H1 (cell line): Measurements from ENCODE around the gene PPP6C. TPM values are rescaled to one million over a fixed set of nuclear protein-coding genes. Genes with fewer than 3 reads are reported as not detected.

Experiments
- CTCF ChIA-PET: fragments of 300-600 bp; sonication (Branson Sonifier 250); formaldehyde crosslinking; loops from one replicate; lab custom pipeline; 2021; ENCODE audit not compliant: partially characterized antibody; lab: Charles Lee
- POLR2A ChIA-PET: fragments of 300-600 bp; sonication (Branson Sonifier 250); formaldehyde crosslinking; loops from one replicate; lab custom pipeline; 2021; ENCODE audit warnings: inconsistent platforms; ENCODE audit not compliant: partially characterized antibody; lab: Charles Lee
- DNase-seq, 2 experiments: peaks; one replicate each; pipeline versions ENCODE4 v3.0.0 to v3.0.0-alpha.2; 2010 to 2022; ENCODE audit warnings: low spot score in 2 of 2, low read depth in 1 of 2, mixed read lengths in 1 of 2
- FAIRE-seq: peaks from 2 replicates; lab custom pipeline; 2011; peaks lifted over from hg19 to GRCh38; lab: Jason Lieb, UNC
- H2AFZ ChIP-seq: 2 replicates; pipeline ENCODE4 v1.8.1; 2012; ENCODE audit warnings: low read length, inconsistent platforms
- H2AK5ac ChIP-seq: 2 replicates; pipeline ENCODE4 v1.6.1; 2013; ENCODE audit warnings: low read depth, low read length
- H2BK120ac ChIP-seq: replicated peaks from 2 replicates; pipeline ENCODE3; 2013; ENCODE audit warnings: low read depth, low read length, inconsistent platforms
- H2BK12ac ChIP-seq: 2 replicates; pipeline ENCODE4 v1.6.1; 2013; ENCODE audit warnings: low read depth, low read length
- H2BK15ac ChIP-seq: 2 replicates; pipeline ENCODE4 v1.6.1; 2013; ENCODE audit warnings: low read length
- H2BK20ac ChIP-seq: 2 replicates; pipeline ENCODE4 v1.6.1; 2013; ENCODE audit warnings: low read length
- H2BK5ac ChIP-seq: 2 replicates; pipeline ENCODE4 v1.6.1; 2013; ENCODE audit warnings: low read depth, low read length
- H3K14ac ChIP-seq: 2 replicates; pipeline ENCODE4 v1.6.1; 2013; ENCODE audit warnings: inconsistent platforms; ENCODE audit not compliant: insufficient read length
- H3K18ac ChIP-seq: 2 replicates; pipeline ENCODE4 v1.6.1; 2013; ENCODE audit warnings: low read length; ENCODE audit errors: extremely low read depth
- H3K23ac ChIP-seq: 2 replicates; pipeline ENCODE4 v1.6.1; 2013; ENCODE audit warnings: inconsistent platforms; ENCODE audit not compliant: insufficient read length
- H3K23me2 ChIP-seq: 2 replicates; pipeline ENCODE4 v1.6.1; 2013; ENCODE audit warnings: low read depth, low read length
- H3K27ac ChIP-seq: 2 replicates; pipeline ENCODE4 v1.6.1; 2011; ENCODE audit warnings: low read depth, low read length, inconsistent platforms
- H3K27me3 ChIP-seq, 4 experiments: replicated peaks in 1 of 4; 1 replicate in 1 of 4; 2 replicates in 3 of 4; pipeline versions ENCODE4 v1.6.1 to v1.8.1; 2011 to 2013; ENCODE audit warnings: low read length in 3 of 4, mild to moderate bottlenecking in 3 of 4, inconsistent platforms in 2 of 4, mixed read lengths in 2 of 4, moderate library complexity in 1 of 4; ENCODE audit not compliant: control insufficient read depth in 3 of 4, insufficient read depth in 3 of 4; ENCODE audit errors: extremely low read depth in 1 of 4
- H3K36me3 ChIP-seq, 4 experiments: 2 replicates each; pipeline versions ENCODE4 v1.6.1 to v1.8.1; 2011 to 2013; ENCODE audit warnings: mild to moderate bottlenecking in 4 of 4, low read length in 3 of 4, moderate library complexity in 2 of 4, control low read depth in 1 of 4, inconsistent platforms in 1 of 4; ENCODE audit not compliant: insufficient read depth in 4 of 4, control insufficient read depth in 2 of 4
- H3K4ac ChIP-seq: replicated peaks from 2 replicates; pipeline ENCODE3; 2013; ENCODE audit warnings: low read length, low read depth, mixed read lengths, inconsistent platforms; ENCODE audit not compliant: insufficient read length
- H3K4me1 ChIP-seq, 4 experiments: replicated peaks in 1 of 4; 1 replicate in 1 of 4; 2 replicates in 3 of 4; pipeline versions ENCODE4 v1.6.1 to v1.8.1; 2011 to 2013; ENCODE audit warnings: low read length in 3 of 4, inconsistent platforms in 2 of 4, mixed read lengths in 1 of 4; ENCODE audit not compliant: insufficient read depth in 4 of 4, control insufficient read depth in 3 of 4
- H3K4me2 ChIP-seq, 2 experiments: 2 replicates each; pipeline versions ENCODE4 v1.6.1 to v1.8.1; 2011 to 2013; ENCODE audit warnings: low read depth in 2 of 2, low read length in 2 of 2, control low read depth in 1 of 2, inconsistent platforms in 1 of 2, mild to moderate bottlenecking in 1 of 2; ENCODE audit not compliant: insufficient read depth in 1 of 2
- H3K4me3 ChIP-seq, 4 experiments: fragments of 200-600, 300-600 bp in 1 of 4; sonication (generic), shearing (Covaris generic), sonication (Bioruptor Twin) in 1 of 4; 2 replicates each; pipeline versions ENCODE4 v1.5.1 to v1.8.1; 2011 to 2016; ENCODE audit warnings: low read length in 4 of 4, low read depth in 3 of 4, control low read depth in 2 of 4, inconsistent platforms in 2 of 4, mild to moderate bottlenecking in 2 of 4, mixed read lengths in 1 of 4, moderate library complexity in 1 of 4; ENCODE audit not compliant: insufficient read depth in 2 of 4; ENCODE audit errors: extremely low read depth in 1 of 4
- H3K56ac ChIP-seq: replicated peaks from 2 replicates; pipeline ENCODE3; 2013; ENCODE audit warnings: low read depth, mild to moderate bottlenecking, mixed read lengths, low read length, inconsistent platforms; ENCODE audit not compliant: insufficient read length
- H3K79me1 ChIP-seq: 2 replicates; pipeline ENCODE4 v1.6.1; 2013; ENCODE audit warnings: low read depth, low read length, control low read depth
- H3K79me2 ChIP-seq, 2 experiments: 2 replicates each; pipeline versions ENCODE4 v1.6.1 to v1.8.1; 2012 to 2013; ENCODE audit warnings: low read length in 2 of 2, mild to moderate bottlenecking in 2 of 2, inconsistent platforms in 1 of 2; ENCODE audit not compliant: insufficient read depth in 2 of 2, control insufficient read depth in 1 of 2
- H3K9ac ChIP-seq, 4 experiments: replicated peaks in 1 of 4; 1 replicate in 1 of 4; 2 replicates in 3 of 4; pipeline versions ENCODE4 v1.6.1 to v1.8.1; 2011 to 2013; ENCODE audit warnings: low read depth in 3 of 4, low read length in 3 of 4, control low read depth in 2 of 4, mild to moderate bottlenecking in 2 of 4, moderate library complexity in 2 of 4, inconsistent platforms in 1 of 4; ENCODE audit errors: extremely low read depth in 1 of 4
- H3K9me3 ChIP-seq, 2 experiments: 2 replicates each; pipeline versions ENCODE4 v1.6.1 to v1.8.1; 2012 to 2013; ENCODE audit warnings: mild to moderate bottlenecking in 2 of 2, moderate library complexity in 2 of 2, control low read depth in 1 of 2, inconsistent platforms in 1 of 2, low read depth in 1 of 2, low read length in 1 of 2, mixed read lengths in 1 of 2; ENCODE audit not compliant: insufficient read depth in 2 of 2
- H4K20me1 ChIP-seq, 2 experiments: replicated peaks in 1 of 2; 2 replicates each; pipeline versions ENCODE3 to v1.8.1; 2011 to 2013; ENCODE audit warnings: inconsistent platforms in 2 of 2, low read length in 2 of 2, mild to moderate bottlenecking in 1 of 2; ENCODE audit not compliant: insufficient read depth in 2 of 2, control insufficient read depth in 1 of 2
- H4K5ac ChIP-seq: 2 replicates; pipeline ENCODE4 v1.6.1; 2013; ENCODE audit warnings: low read length, low read depth, mixed read lengths, inconsistent platforms; ENCODE audit not compliant: insufficient read length
- H4K8ac ChIP-seq: 2 replicates; pipeline ENCODE4 v1.8.0; 2013; ENCODE audit warnings: mild to moderate bottlenecking, moderate library complexity, low read length, inconsistent platforms; ENCODE audit not compliant: insufficient read depth; ENCODE audit errors: extremely low read depth
- H4K91ac ChIP-seq: replicated peaks from 2 replicates; pipeline ENCODE3; 2013; ENCODE audit warnings: low read length, mixed read lengths, inconsistent platforms; ENCODE audit not compliant: insufficient read length
- ATF3 ChIP-seq: IDR thresholded peaks from 2 replicates; pipeline ENCODE4 v1.6.1; 2011; ENCODE audit warnings: low read depth, mild to moderate bottlenecking, low read length; ENCODE audit not compliant: insufficient read depth
- CEBPB ChIP-seq: IDR thresholded peaks from 2 replicates; pipeline ENCODE4 v1.6.1; 2012; ENCODE audit warnings: low read depth, low read length
- GTF2F1 ChIP-seq: IDR thresholded peaks from 2 replicates; pipeline ENCODE4 v1.6.1; 2012; ENCODE audit warnings: low read depth, low read length, improper control_type of control experiment, borderline replicate concordance
- KDM4A ChIP-seq: IDR thresholded peaks from one replicate; pipeline ENCODE4 v1.7.1; 2012; ENCODE audit warnings: low read depth, mild to moderate bottlenecking, moderate library complexity, low read length, inconsistent platforms; ENCODE audit not compliant: severe bottlenecking
- PHF8 ChIP-seq: fragments of 200-600 bp; sonication (generic); conservative IDR thresholded peaks from 2 replicates; pipeline ENCODE4 v1.7.1; 2012; ENCODE audit warnings: low read depth, mild to moderate bottlenecking, inconsistent platforms, low read length, moderate library complexity
- POU5F1 ChIP-seq: IDR thresholded peaks from 2 replicates; pipeline ENCODE4 v1.6.1; 2011; ENCODE audit warnings: low read depth, mild to moderate bottlenecking, low read length, moderate library complexity
- SIN3A ChIP-seq, 2 experiments: IDR thresholded peaks in 1 of 2; conservative IDR thresholded peaks in 1 of 2; 2 replicates each; pipeline ENCODE4 v1.6.1; 2011 to 2012; ENCODE audit warnings: low read length in 2 of 2, improper control_type of control experiment in 1 of 2, low read depth in 1 of 2, mild to moderate bottlenecking in 1 of 2
- SIX5 ChIP-seq: IDR thresholded peaks from 2 replicates; pipeline ENCODE4 v1.6.1; 2011; ENCODE audit warnings: mild to moderate bottlenecking, low read depth, low read length
- TAF1 ChIP-seq: IDR thresholded peaks from 2 replicates; pipeline ENCODE4 v1.6.1; 2011; ENCODE audit warnings: mild to moderate bottlenecking, low read depth, low read length
- TCF12 ChIP-seq: IDR thresholded peaks from 2 replicates; pipeline ENCODE4 v1.6.1; 2011; ENCODE audit warnings: low read depth, mild to moderate bottlenecking, low read length
- WGBS, 2 experiments: shearing (Covaris generic) in 1 of 2; methylation state at CpG; one replicate each; pipeline versions ENCODE4 v1.1.6 to v1.1.7; 2013 to 2015; ENCODE audit warnings: low lambda C conversion rate in 2 of 2, mixed read lengths in 2 of 2, inconsistent platforms in 1 of 2, low coverage in 1 of 2, missing lambda C conversion rate in 1 of 2; ENCODE audit not compliant: insufficient replicate concordance in 2 of 2, insufficient coverage in 1 of 2, insufficient read length in 1 of 2; ENCODE audit errors: extremely low coverage in 1 of 2, missing lambda C conversion rate in 1 of 2; 5-methylcytosine and 5-hydroxymethylcytosine counted together
- polyA plus RNA-seq, 7 experiments: library from polyadenylated mRNA; depleted of rRNA in 3 of 7; stranded (reverse) in 5 of 7; unstranded in 2 of 7; fragments of >200 nt in 5 of 7; fragments of 200-250 nt in 2 of 7; gene quantifications; 1 replicate in 5 of 7; 2 replicates in 1 of 7; 4 replicates in 1 of 7; pipeline versions ENCODE4 v1.2.1 to v1.2.3, GENCODE V29; 2011 to 2013; ENCODE audit warnings: missing spikeins in 2 of 7, mixed read lengths in 2 of 7
- total RNA-seq: library from RNA; stranded (reverse); fragmentation: NEBNext Ultra II Directional; extraction: Animal tissue kit (Norgen Biotek cat#: 25700); gene quantifications from 2 replicates; pipeline ENCODE4 v1.2.1, GENCODE V29; 2021

The PPP6C gene
- total and polyA plus RNA-seq, 2 of the 8 experiments (the other 6 are each of a cell fraction or from before 2014, with no cell fraction given) = 22.8 to 52.3 TPM

GRCh38 chr9:125200216-125201047 lies 10.8 kb upstream of the PPP6C start, which contains the start of gene RABEPK:
TSS of gene RABEPK (plus strand) at chr9:125200542. CDS start at chr9:125203014, 2,472 bp downstream.
- 4% methylated on average over 39 of the region's 51 CpGs; no CpG with 5 or more reads in 1 of the 2 experiments for WGBS, 2 experiments
- Histone ChIP-seq H3K4ac (no peak within 1 kb of the TSS), H4K20me1 (no peaks in the 10 kb centered on the region), H2BK120ac (no peak within 1 kb of the TSS), H2BK15ac (no peak within 1 kb of the TSS), H3K36me3 (peaks cover 0 to 5% (median 2%) of the 10 kb centered on the region in 4 experiments; a peak in 3 of 8 replicates), H3K4me3 (peak within 1 kb of the TSS; percentile 59 to 88 (median 80)), H3K56ac (peak within 1 kb of the TSS; percentile 46), H3K27ac (no peak within 1 kb of the TSS), H2AK5ac (no peak within 1 kb of the TSS), H3K79me2 (no peaks in the 10 kb centered on the region), H4K5ac (peak within 1 kb of the TSS; percentile 36), H2BK20ac (no peak within 1 kb of the TSS), H4K8ac (peak within 1 kb of the TSS; percentile 71), H3K18ac (peak within 1 kb of the TSS; percentile 60), H3K79me1 (no peaks in the 10 kb centered on the region), H3K9ac (peak within 1 kb of the TSS in 3 of 4 experiments; percentile 76 to 79 (median 79); a peak in 6 of 7 replicates), H3K14ac (no peak within 1 kb of the TSS), H3K4me1 (peaks cover 0 to 3% (median 0%) of the 10 kb centered on the region in 4 experiments; a peak in 2 of 7 replicates), H2BK12ac (no peak within 1 kb of the TSS), H3K4me2 (peak within 1 kb of the TSS; percentile 35 to 81), H2BK5ac (0 out of 2 replicates have a peak within 1 kb of the TSS, but pooled peaks have one; percentile 52), H3K23ac (no peak within 1 kb of the TSS), H3K23me2 (peaks cover 6% of the 10 kb centered on the region), H4K91ac (no peak within 1 kb of the TSS), H3K9me3 (no peaks in the 10 kb centered on the region), H3K27me3 (no peaks in the 10 kb centered on the region), H2AFZ (peak within 1 kb of the TSS; percentile 85; the same call in 1 of the 2 replicates)
- ChIA-PET POLR2A (interaction anchor here (0.5 to 3.3 kb wide), 15 partner anchors 9 to 339 kb away, joined by 3 to 24 read pairs (median 3); partner anchors contain the start of genes GAPVD1 and HSPA5), CTCF (interaction anchor here (1.3 kb wide), 1 partner anchor 361 kb away, joined by 3 read pairs; no protein-coding TSS in a partner anchor)
- DNase-seq (peak; percentile 90 to 98), FAIRE-seq (no peak)
- no peak for TF ChIP-seq POU5F1
- peak; percentile 86 for TF ChIP-seq TAF1
- TF ChIP-seq KDM4A = peak; percentile 38
- 0 out of 2 replicates have a peak, but pooled peaks have one; percentile 19 for TF ChIP-seq TCF12
- no peak for TF ChIP-seq ATF3
- peak; percentile 81 to 88; a peak in 2 of 4 replicates for TF ChIP-seq SIN3A (conservative IDR thresholded peaks at IDR 0.05 in 1 of 2, IDR thresholded peaks at IDR 0.05 in 1 of 2; ENCODE audit: low read depth in 1 of 2, low read length in 2 of 2)
- TF ChIP-seq CEBPB = peak; percentile 89
- TF ChIP-seq PHF8 = peak; percentile 96
- no peak for TF ChIP-seq SIX5
- no peak for TF ChIP-seq GTF2F1
